ENCODE results near the gene CCPG1. TPM values are rescaled to one million over a fixed set of nuclear protein-coding genes. Genes with fewer than 3 reads are reported as not detected.

The CCPG1 gene
- total RNA-seq, 1 experiment from 2014 or later: 14.6 TPM

- peak; percentile 65 for DNase-seq (ENCODE audit: low read depth)
Observed at GRCh38 chr15:55389264-55389607, 18.9 kb downstream of the CCPG1 start.

DNA sequence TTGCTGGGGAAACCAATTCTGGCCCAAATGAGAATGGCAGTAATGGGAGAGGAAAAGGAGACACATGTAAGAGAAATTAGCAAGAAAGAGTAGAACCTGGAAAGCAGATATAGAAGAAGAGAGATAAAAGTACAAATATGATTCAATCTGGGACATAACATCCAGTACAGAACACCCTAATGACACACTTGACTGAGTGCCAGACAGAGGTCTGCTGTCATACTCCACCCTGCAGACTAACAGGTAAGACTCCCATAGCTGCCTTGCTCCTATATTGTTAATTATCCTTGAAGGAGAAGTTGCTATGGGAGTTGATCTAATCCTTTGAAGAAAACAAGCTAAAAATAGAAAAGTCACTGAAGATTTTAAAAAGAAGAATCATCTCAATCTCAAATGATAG lies 21.1 kb downstream of the CCPG1 start:
- no peak for DNase-seq (ENCODE audit: low read depth)

- DNase-seq (ENCODE audit: low read depth): no peak
Observed at GRCh38 chr15:55383687-55384086, 24.5 kb downstream of the CCPG1 start.

DNA sequence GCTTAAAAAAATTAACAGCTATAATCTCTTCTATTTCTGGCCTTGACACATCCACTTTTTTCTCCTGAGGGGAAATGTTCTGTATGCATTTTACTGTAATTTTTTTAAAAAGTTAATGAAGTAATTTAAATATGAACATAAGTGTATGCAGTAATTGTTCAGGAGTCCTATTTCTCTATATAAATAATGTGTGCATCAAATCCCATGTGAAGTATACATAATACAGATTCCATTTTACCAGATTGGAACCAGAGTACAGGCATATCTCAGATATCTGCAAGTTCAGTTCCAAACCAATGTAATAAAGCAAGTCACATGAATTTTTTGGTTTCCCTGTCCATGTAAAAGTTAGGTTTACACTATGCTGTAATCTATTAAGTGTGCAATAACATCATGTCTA lies 26.6 kb downstream of the CCPG1 start:
- DNase-seq (ENCODE audit: low read depth): no peak

DNA sequence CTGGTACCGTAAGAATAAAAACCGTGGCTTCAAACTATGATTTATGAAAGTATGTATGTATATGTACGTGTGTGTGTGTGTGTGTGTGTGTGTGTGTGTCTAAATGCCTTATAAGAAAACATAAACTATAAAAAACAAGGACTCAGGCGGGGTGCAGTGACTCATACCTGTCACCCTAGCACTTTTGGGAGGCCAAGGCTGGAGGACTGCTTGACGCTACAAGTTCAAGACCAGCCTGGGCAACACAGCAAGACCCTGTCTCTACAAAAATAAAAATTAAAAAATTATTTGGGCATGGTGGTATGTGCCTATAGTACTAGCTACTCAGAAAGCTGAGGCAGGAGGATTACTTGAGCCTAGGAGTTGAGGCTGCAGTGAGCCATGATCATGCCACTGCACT lies 29.1 kb downstream of the CCPG1 start:
- DNase-seq (ENCODE audit: low read depth): no peak

GRCh38 chr15:55372701-55373440 lies 35.3 kb downstream of the CCPG1 start:
- no peak for DNase-seq (ENCODE audit: low read depth)

- DNase-seq (ENCODE audit: low read depth): no peak
Observed at GRCh38 chr15:55366981-55367380, 41.2 kb downstream of the CCPG1 start.

DNA sequence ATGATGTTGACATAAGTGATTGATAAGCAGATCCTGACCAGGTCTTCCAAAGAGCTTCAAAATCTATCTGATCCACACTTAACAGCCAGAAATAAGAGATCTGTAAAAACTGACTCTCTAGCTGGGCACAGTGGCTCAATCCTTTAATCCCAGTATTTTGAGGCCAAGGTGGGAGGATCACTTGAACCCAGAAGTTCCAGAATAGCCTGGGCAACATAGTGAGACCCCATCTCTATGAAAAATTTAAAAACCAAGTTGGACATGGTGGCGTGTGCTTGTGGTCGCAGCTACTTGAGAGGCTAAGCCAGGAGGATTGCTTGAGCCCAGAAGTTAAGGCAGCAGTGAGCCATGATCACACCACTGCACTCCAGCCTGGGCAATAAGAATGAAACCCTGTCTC lies 45.5 kb downstream of the CCPG1 start:
- DNase-seq (ENCODE audit: low read depth): no peak

DNA sequence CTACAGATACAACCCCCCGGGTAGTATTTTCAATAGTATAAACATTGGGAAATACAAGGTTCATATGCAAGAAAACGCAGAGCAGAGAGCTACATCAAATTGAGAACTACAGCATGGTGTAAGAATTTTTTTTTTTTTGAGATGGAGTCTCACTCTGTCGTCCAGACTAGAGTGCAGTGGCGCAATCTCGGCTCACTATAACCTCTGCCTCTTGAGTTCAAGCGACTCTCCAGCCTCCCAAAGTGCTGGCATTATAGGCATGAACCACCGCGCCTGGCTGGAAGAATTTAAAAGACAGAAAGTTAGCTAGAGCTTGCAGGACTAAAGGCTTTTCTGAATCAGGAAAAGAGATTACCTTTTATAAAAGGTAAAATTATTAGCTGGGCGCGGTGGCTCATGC lies 47.1 kb downstream of the CCPG1 start:
- DNase-seq (ENCODE audit: low read depth): no peak

DNA sequence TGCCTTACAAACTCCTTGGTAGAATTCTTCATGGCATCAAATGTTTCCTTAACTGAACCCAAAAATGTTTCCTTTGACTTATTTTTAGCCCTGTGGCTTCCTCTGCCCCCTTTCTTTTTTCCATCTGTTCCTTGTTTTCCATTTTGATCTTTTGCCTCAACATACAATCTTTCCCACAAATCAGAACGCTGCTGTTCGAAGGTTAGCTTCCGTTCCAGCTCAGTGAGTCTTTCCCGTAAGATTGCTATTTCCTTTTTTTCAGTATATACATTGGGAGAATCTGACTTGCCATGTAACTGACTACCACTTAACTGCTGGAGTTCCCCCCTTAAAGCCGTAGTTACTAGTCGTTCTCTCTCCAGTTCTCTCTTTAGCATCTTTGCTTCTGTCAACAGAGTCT lies 47.9 kb downstream of the CCPG1 start:
- DNase-seq (ENCODE audit: low read depth): no peak

GRCh38 chr15:55358471-55358870 lies 49.7 kb downstream of the CCPG1 start:
- no peak for DNase-seq (ENCODE audit: low read depth)

DNA sequence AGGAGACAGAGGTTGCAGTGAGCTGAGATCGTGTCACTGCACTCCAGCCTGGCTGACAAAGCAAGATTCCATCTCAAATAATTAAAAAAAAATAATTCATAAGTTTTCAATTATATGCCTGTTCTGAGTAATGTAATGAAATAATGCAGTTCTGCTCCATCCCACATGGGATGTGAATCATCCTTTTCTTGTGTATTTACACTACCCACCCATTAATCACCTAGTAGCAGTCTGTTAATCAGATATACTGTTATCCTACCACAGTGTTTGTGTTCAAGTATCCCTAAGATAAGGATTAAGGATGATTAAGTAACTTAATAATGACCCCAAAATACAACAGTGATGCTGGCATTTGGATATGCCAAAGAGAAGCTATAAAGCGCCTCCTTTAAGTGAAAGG lies 50.4 kb downstream of the CCPG1 start:
- peak; percentile 14 for DNase-seq (ENCODE audit: low read depth)

GRCh38 chr15:55356985-55357585 lies 51.1 kb downstream of the CCPG1 start:
- DNase-seq (ENCODE audit: low read depth): no peak

- DNase-seq (ENCODE audit: low read depth): no peak
Observed at GRCh38 chr15:55353025-55353424, 55.1 kb downstream of the CCPG1 start.

- DNase-seq (ENCODE audit: low read depth): no peak
Observed at GRCh38 chr15:55349282-55349681, 58.9 kb downstream of the CCPG1 start.

- no peak for DNase-seq (ENCODE audit: low read depth)
Observed at GRCh38 chr15:55348281-55348778, 59.8 kb downstream of the CCPG1 start.

DNA sequence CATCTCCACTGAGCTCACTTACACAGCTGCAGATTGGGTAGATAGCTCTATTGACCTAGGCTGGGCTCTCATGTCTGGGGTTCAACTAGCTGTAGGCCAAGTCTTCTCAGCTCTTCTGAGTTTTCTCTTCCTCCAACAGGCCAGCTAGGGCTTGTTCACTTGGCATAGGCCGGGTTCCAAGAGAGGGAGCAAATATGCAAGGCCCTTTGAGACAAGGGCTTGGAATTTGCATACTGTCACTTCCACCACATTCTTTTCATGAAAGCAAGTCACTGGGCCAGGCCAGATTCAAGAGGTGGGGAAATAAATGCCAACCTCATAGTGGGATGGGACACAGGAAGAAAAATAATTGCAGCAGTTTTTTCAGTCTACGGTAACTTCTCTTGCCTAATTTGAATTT lies 64.0 kb downstream of the CCPG1 start:
- no peak for DNase-seq (ENCODE audit: low read depth)

DNA sequence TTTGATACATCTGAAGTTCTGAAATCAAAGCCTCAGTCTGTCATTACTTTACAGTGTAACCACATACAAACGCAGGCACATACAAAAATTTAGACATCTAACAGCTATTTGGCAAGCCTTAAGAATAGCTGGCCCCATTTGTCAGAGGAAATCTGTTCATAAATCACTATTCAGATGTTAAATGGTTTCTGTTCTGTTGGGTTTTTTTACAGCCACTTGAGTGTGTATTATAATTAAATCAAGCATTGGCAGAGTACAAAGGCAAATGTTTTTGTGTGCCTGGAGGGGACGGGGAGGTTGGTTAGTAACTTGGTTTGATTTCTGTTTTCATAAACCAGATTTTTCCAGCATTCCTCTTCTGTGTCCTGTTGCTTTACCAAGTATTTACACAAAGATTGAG lies 65.0 kb downstream of the CCPG1 start:
- DNase-seq (ENCODE audit: low read depth): no peak

DNA sequence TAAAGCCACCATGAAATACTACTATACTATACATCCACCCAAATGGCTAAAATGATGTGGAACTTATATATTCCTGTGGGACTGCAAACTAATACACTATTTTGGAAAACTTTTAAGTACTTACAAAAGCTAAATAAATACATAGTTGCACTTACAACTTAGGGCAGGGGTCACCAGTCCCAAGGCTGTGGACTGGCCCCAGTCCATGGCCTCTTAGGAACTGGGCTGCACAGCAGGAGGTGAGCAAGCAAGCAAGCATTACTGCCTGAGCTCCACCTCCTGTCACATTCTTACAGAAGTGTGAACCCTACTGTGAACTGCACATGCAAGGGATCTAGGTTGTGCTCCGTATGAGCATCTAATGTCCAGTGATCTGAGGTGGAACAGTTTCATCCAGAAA lies 71.0 kb downstream of the CCPG1 start:
- no peak for DNase-seq (ENCODE audit: low read depth)

GRCh38 chr15:55334997-55335396 lies 73.2 kb downstream of the CCPG1 start:
- DNase-seq (ENCODE audit: low read depth): no peak

DNA sequence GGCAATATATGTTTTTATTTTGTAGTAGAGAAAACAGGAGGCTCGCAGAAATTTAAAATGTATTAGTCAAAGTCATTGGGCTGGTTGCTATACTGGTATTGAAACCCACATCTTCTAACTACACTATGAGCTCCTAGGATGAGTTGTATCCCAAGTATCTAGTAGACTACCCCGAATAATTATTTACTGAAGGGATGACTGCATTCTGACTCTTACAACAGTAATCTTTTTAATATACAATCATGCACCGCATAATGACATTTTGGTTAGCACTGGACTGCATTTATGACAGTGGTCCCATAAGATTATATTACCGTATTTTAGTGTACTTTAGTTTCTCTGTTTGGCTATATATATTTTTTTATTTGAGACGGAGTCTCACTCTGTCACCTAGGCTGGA lies 73.8 kb downstream of the CCPG1 start:
- no peak for DNase-seq (ENCODE audit: low read depth)

DNA sequence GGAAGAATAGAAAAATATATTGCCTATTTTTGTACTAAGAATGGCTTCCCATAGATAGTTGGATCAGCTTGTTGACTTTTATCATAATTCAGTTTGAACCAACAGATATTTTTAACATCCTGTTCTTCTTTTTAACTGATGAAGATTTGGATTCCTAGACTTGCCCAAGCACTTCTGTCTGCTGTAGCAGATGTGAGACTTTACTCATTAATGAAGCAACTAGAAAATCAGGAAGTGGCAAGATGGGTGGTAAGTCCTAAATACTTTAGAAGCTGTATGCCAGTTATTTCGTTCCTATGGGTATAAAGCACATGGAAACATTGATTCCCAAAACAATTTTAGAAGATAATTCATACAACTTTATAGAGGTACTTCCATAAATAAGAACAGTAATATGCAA lies 80.8 kb downstream of the CCPG1 start:
- no peak for DNase-seq (ENCODE audit: low read depth)

DNA sequence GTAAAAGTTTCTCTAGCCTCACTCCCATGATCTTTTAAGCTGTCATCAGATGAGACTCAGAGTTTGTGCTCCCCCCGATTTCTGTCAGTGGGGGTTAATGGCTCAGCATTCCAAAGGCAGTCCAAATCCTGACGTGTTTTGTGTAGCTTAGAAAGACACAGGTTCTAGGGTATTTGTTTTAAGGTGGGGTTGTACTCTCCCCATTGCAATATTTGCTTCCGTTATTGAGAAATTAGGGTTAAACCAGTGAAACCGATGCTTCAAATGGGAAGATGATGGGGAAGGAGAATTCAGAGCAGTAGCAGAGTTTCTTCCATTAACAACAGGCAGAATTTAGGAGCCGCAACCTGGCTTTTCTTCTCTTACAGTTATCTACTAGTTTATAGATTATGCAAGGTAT lies 85.7 kb downstream of the CCPG1 start:
- no peak for DNase-seq (ENCODE audit: low read depth)

Measured in HT1080 (cell line).